ENCODE data around the gene NMT1. TPM values are rescaled to one million over a fixed set of nuclear protein-coding genes. Genes with fewer than 3 reads are reported as not detected.

Gene NMT1
- total RNA-seq, result 100 to 1,000 TPM in 1 of 4 donors, 10 to 100 TPM in 3; 63.5 to 129 (median 69.1) TPM

- WGBS, 2 donors (ENCODE audit: low coverage in 1 of 2), result 0% methylated on average over 8 to 16 of the region's 50 CpGs
- TF ChIP-seq POLR2A (IDR thresholded peaks at IDR 0.05) (peak; percentile 62 to 80), POLR2AphosphoS5 (IDR thresholded peaks at IDR 0.05) (peak; percentile 92), EP300 (IDR thresholded peaks at IDR 0.05) (no peak), CTCF (IDR thresholded peaks at IDR 0.05) (no peak)
- Histone ChIP-seq H3K27ac (peak within 1 kb of the TSS; percentile 70 to 96 (median 91)), H3K27me3 (no peaks in the 10 kb centered on the region), H3K36me3 (peaks cover 0 to under 1% of the 10 kb centered on the region in 2 donors), H3K9me3 (no peaks in the 10 kb centered on the region), H3K4me3 (peak within 1 kb of the TSS; percentile 70 to 89), H3K4me1 (peaks cover 8 to 63% (median 26%) of the 10 kb centered on the region in 3 donors)
- peak; percentile 98 for ATAC-seq
These were observed at the start of gene NMT1 for GRCh38 chr17:45060797-45061605. TSS of gene NMT1 (plus strand) at chr17:45061317. CDS start at chr17:45061330, 13 bp downstream.

GRCh38 chr17:45011767-45012166 lies 49.4 kb upstream of the NMT1 start:
- Histone ChIP-seq H3K4me3 (no peak overlapping the region), H3K4me1 (peaks cover 0 to 15% (median 11%) of the 10 kb centered on the region in 3 donors), H3K27ac (no peak overlapping the region), H3K27me3 (no peaks in the 10 kb centered on the region), H3K9me3 (no peaks in the 10 kb centered on the region), H3K36me3 (no peaks in the 10 kb centered on the region)
- no peak for TF ChIP-seq POLR2A (IDR thresholded peaks at IDR 0.05)
- TF ChIP-seq CTCF (IDR thresholded peaks at IDR 0.05), result no peak
- TF ChIP-seq POLR2AphosphoS5 (IDR thresholded peaks at IDR 0.05), result no peak
- no peak for TF ChIP-seq EP300 (IDR thresholded peaks at IDR 0.05)
- ATAC-seq, result no peak
- WGBS, 2 donors (ENCODE audit: low coverage in 1 of 2), result 100% methylated on average over 1 of the region's 1 CpG

- WGBS, 2 donors (ENCODE audit: low coverage in 1 of 2), result 41 to 65% methylated on average over 8 of the region's 17 CpGs
- H3K27ac ChIP-seq, result peak overlapping the region in 3 of 4 donors; percentile 30 to 54 (median 33)
- H3K27me3 ChIP-seq, result no peaks in the 10 kb centered on the region
- peak; percentile 48 for ATAC-seq
- H3K4me1 ChIP-seq, result peaks cover 0 to 21% (median 13%) of the 10 kb centered on the region in 3 donors
- H3K36me3 ChIP-seq, result no peaks in the 10 kb centered on the region
- no peaks in the 10 kb centered on the region for H3K9me3 ChIP-seq
- TF ChIP-seq POLR2AphosphoS5 (IDR thresholded peaks at IDR 0.05), result no peak
- TF ChIP-seq CTCF (IDR thresholded peaks at IDR 0.05), result no peak
- no peak for TF ChIP-seq POLR2A (IDR thresholded peaks at IDR 0.05)
- no peak for TF ChIP-seq EP300 (IDR thresholded peaks at IDR 0.05)
- H3K4me3 ChIP-seq, result no peak overlapping the region
These were observed 47.8 kb upstream of the NMT1 start for GRCh38 chr17:45013021-45013997.

GRCh38 chr17:45016237-45016636 lies 44.9 kb upstream of the NMT1 start:
- WGBS, 2 donors (ENCODE audit: low coverage in 1 of 2), result 48 to 59% methylated on average over 5 to 7 of the region's 7 CpGs
- no peak overlapping the region for H3K27ac ChIP-seq
- H3K9me3 ChIP-seq, result no peaks in the 10 kb centered on the region
- ATAC-seq, result no peak
- peaks cover 4 to 51% (median 37%) of the 10 kb centered on the region in 3 donors for H3K4me1 ChIP-seq
- no peaks in the 10 kb centered on the region for H3K36me3 ChIP-seq
- H3K4me3 ChIP-seq, result no peak overlapping the region
- no peak for TF ChIP-seq POLR2AphosphoS5 (IDR thresholded peaks at IDR 0.05)
- no peak for TF ChIP-seq EP300 (IDR thresholded peaks at IDR 0.05)
- TF ChIP-seq CTCF (IDR thresholded peaks at IDR 0.05), result no peak
- TF ChIP-seq POLR2A (IDR thresholded peaks at IDR 0.05), result no peak
- no peaks in the 10 kb centered on the region for H3K27me3 ChIP-seq
